Brain microvascular endothelial cell (primary cell): ENCODE measurements around the gene CHST3.
"Not testable (repeated sequence)": the region's sequence is repeated elsewhere in the genome, so short reads cannot be mapped to it uniquely, and the experiment has no call there.

Experiments used
- DNase-seq: peaks from one replicate; pipeline ENCODE4 v3.0.0-alpha.2; 2020
- H3K27ac ChIP-seq: fragments of 250-450 bp; sonication (Bioruptor Pico); 2 replicates; pipeline ENCODE4 v1.5.1; 2020; ENCODE audit warnings: mild to moderate bottlenecking, moderate library complexity
- H3K27me3 ChIP-seq: fragments of 250-450 bp; sonication (Bioruptor Pico); replicated peaks from 2 replicates; pipeline ENCODE4 v1.5.1; 2020; ENCODE audit warnings: mild to moderate bottlenecking
- H3K36me3 ChIP-seq: fragments of 250-450 bp; sonication (Bioruptor Pico); replicated peaks from 2 replicates; pipeline ENCODE4 v1.5.1; 2020; ENCODE audit warnings: mild to moderate bottlenecking
- H3K4me3 ChIP-seq: 2 replicates; pipeline ENCODE4 v1.5.1; 2011; ENCODE audit warnings: low read depth, mild to moderate bottlenecking, control low read depth, low read length, moderate library complexity
- CTCF ChIP-seq: IDR thresholded peaks from 2 replicates; pipeline ENCODE4 v1.5.1; 2011; ENCODE audit warnings: low read depth, mild to moderate bottlenecking, moderate library complexity, low read length, control low read depth, inconsistent platforms; ENCODE audit errors: missing control alignments
- in situ Hi-C: cut with HindIII; loops from 2 replicates; pipeline ENCODE4 v1.10.0; 2017; ENCODE audit warnings: low sequenced_read_pairs, low pct_ligation_motif_present

The CHST3 gene

GRCh38 chr10:71981876-71982230, 17.7 kb downstream of the CHST3 start:
- DNase-seq, result no peak
- Histone ChIP-seq H3K27ac (no peak overlapping the region), H3K27me3 (no peaks in the 10 kb centered on the region)

GRCh38 chr10:71982269-71983178, 18.3 kb downstream of the CHST3 start:
- TF ChIP-seq CTCF, result no peak
- Histone ChIP-seq H3K36me3 (no peaks in the 10 kb centered on the region), H3K4me3 (no peak overlapping the region), H3K27me3 (no peaks in the 10 kb centered on the region), H3K27ac (no peak overlapping the region)
- no peak for DNase-seq
- in situ Hi-C loops, result no loop called here

More at GRCh38 chr10:71981876-71982230, 17.7 kb downstream of the CHST3 start:
- TF ChIP-seq CTCF, result no peak
- Histone ChIP-seq H3K4me3 (no peak overlapping the region), H3K36me3 (no peaks in the 10 kb centered on the region)
- in situ Hi-C loops, result no loop called here

GRCh38 chr10:71984126-71984808, 20.1 kb downstream of the CHST3 start:
- Histone ChIP-seq H3K27me3 (no peaks in the 10 kb centered on the region), H3K36me3 (no peaks in the 10 kb centered on the region), H3K27ac (no peak overlapping the region), H3K4me3 (no peak overlapping the region)
- TF ChIP-seq CTCF, result no peak
- no peak for DNase-seq
- in situ Hi-C loops, result no loop called here

GRCh38 chr10:71984809-71985388, 20.7 kb downstream of the CHST3 start:
- peak overlapping the region; percentile 53 for H3K27ac ChIP-seq
- H3K36me3 ChIP-seq, result no peaks in the 10 kb centered on the region
- no peak overlapping the region for H3K4me3 ChIP-seq
- DNase-seq, result no peak
- no peak for TF ChIP-seq CTCF
- H3K27me3 ChIP-seq, result no peaks in the 10 kb centered on the region
- in situ Hi-C loops, result no loop called here

- H3K27ac ChIP-seq, result peak overlapping the region; percentile 53
- H3K4me3 ChIP-seq, result no peak overlapping the region
- in situ Hi-C loops, result no loop called here
Observed at GRCh38 chr10:71985542-71986250, 21.5 kb downstream of the CHST3 start.

GRCh38 chr10:71988895-71989294, 24.7 kb downstream of the CHST3 start:
- H3K27ac ChIP-seq, in situ Hi-C loops: not testable (repeated sequence)

More at GRCh38 chr10:71985542-71986250, 21.5 kb downstream of the CHST3 start:
- no peaks in the 10 kb centered on the region for H3K36me3 ChIP-seq
- peak; percentile 69 for DNase-seq
- no peak for TF ChIP-seq CTCF
- H3K27me3 ChIP-seq, result no peaks in the 10 kb centered on the region

More at GRCh38 chr10:71988895-71989294, 24.7 kb downstream of the CHST3 start:
- DNase-seq, H3K36me3 ChIP-seq, H3K4me3 ChIP-seq, H3K27me3 ChIP-seq: not testable (repeated sequence)
